ENCODE measurements around the gene ZNHIT2. TPM values are rescaled to one million over a fixed set of nuclear protein-coding genes. Genes with fewer than 3 reads are reported as not detected.

The ZNHIT2 gene
- polyA plus RNA-seq, 1 donor (not counting 4 experiments of a cell fraction or from before 2014, with no cell fraction given) = 2.6 TPM

DNA sequence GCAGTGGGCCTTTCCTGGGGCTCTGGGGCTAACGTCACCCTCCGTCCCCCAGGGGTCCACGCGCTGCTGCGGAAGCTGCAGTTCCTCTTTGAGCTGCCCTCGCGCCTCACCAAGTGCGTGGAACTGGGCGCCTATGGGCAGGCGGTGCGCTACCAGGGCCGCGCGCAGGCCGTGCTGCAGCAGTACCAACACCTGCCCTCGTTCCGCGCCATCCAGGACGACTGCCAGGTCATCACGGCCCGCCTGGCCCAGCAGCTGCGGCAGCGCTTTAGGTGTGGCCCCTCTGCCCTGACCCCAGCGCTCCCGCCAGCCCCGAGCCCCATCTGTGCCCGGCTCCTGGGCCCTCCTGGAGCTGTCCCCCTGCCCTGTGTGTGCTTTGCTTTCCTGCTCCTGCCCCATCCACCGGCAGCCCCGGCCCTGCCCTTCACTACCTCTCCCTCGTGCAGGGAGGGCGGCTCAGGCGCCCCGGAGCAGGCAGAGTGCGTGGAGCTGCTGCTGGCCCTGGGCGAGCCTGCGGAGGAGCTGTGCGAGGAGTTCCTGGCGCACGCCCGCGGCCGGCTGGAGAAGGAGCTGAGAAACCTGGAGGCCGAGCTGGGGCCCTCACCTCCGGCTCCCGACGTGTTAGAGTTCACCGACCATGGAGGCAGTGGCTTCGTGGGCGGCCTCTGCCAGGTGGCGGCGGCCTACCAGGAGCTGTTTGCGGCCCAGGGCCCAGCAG is 9.6 kb downstream of the ZNHIT2 start:
- peaks cover 15% of the 10 kb centered on the region for H3K4me1 ChIP-seq (ENCODE audit: control insufficient read depth, extremely low read depth, insufficient read depth, low read length)
- H2AFZ ChIP-seq (ENCODE audit: control insufficient read depth, low read length) = no peak overlapping the region
- no peaks in the 10 kb centered on the region for H4K20me1 ChIP-seq (ENCODE audit: control insufficient read depth, extremely low read depth, insufficient read depth, low read length)
- TF ChIP-seq EZH2 (IDR thresholded peaks at IDR 0.05; ENCODE audit: low read length) = no peak
- TF ChIP-seq, protein P1, sequence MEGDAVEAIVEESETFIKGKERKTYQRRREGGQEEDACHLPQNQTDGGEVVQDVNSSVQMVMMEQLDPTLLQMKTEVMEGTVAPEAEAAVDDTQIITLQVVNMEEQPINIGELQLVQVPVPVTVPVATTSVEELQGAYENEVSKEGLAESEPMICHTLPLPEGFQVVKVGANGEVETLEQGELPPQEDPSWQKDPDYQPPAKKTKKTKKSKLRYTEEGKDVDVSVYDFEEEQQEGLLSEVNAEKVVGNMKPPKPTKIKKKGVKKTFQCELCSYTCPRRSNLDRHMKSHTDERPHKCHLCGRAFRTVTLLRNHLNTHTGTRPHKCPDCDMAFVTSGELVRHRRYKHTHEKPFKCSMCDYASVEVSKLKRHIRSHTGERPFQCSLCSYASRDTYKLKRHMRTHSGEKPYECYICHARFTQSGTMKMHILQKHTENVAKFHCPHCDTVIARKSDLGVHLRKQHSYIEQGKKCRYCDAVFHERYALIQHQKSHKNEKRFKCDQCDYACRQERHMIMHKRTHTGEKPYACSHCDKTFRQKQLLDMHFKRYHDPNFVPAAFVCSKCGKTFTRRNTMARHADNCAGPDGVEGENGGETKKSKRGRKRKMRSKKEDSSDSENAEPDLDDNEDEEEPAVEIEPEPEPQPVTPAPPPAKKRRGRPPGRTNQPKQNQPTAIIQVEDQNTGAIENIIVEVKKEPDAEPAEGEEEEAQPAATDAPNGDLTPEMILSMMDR (optimal IDR thresholded peaks at IDR 0.05 in 1 of 3, IDR thresholded peaks at IDR 0.05 in 1 of 3, conservative IDR thresholded peaks at IDR 0.05 in 1 of 3; ENCODE audit: extremely low read depth in 1 of 3, insufficient read depth in 2 of 3, low read length in 3 of 3) = no peak
- no peak overlapping the region for H3K4me3 ChIP-seq (ENCODE audit: control insufficient read depth in 2 of 3, extremely low read depth in 1 of 3, insufficient read depth in 2 of 3, low read depth in 1 of 3, low read length in 3 of 3)
- no peaks in the 10 kb centered on the region for H3K27me3 ChIP-seq (ENCODE audit: control insufficient read depth, extremely low read depth, insufficient read depth, low read length)
- no peaks in the 10 kb centered on the region for H3K9me3 ChIP-seq (ENCODE audit: control insufficient read depth, low read depth, low read length)
- H3K79me2 ChIP-seq (ENCODE audit: control insufficient read depth, insufficient read depth, low read length) = peaks cover 2% of the 10 kb centered on the region
- no peak for FAIRE-seq
- dilution Hi-C loops (cut with MboI; ENCODE audit: extremely low pct_ligation_motif_present, low sequenced_read_pairs) = no loop called here
- no peak for DNase-seq (ENCODE audit: low read depth, low spot score)
- H3K4me2 ChIP-seq (ENCODE audit: control insufficient read depth, extremely low read depth, insufficient read depth, low read depth, low read length) = no peak overlapping the region
- H3K27ac ChIP-seq (ENCODE audit: control insufficient read depth, insufficient read depth, low read length) = no peak overlapping the region
- H3K36me3 ChIP-seq (ENCODE audit: control insufficient read depth in 2 of 2, extremely low read depth in 1 of 2, insufficient read depth in 2 of 2, low read length in 2 of 2) = peaks cover 9 to 14% of the 10 kb centered on the region in 2 experiments
- H3K9me1 ChIP-seq (ENCODE audit: control insufficient read depth, extremely low read depth, insufficient read depth, low read length) = no peaks in the 10 kb centered on the region
- H3K9ac ChIP-seq (ENCODE audit: control insufficient read depth, extremely low read depth, insufficient read depth, low read length) = no peak overlapping the region

DNA sequence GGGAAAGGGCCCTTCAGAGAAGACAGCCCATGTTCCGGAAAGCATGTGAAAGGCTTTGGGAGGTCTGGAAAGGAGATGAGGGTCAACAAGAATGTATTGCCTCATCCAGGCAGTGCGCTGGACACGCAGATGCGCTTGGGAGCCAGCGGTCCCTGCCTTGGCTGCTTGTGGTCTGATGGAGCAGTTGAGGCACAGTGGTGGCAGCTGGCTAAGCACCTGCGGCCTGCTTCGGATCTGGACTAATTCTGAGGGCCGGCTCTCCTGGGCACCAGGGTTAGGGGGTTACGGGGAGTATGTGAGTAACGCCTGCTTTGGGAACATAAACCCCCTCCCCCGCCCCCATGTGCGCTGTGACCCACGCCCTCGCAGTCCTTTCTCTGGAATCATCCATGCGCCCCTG is 10.4 kb downstream of the ZNHIT2 start:
- Histone ChIP-seq H3K9ac (ENCODE audit: control insufficient read depth, extremely low read depth, insufficient read depth, low read length) (no peak overlapping the region), H3K4me2 (ENCODE audit: control insufficient read depth, extremely low read depth, insufficient read depth, low read depth, low read length) (no peak overlapping the region), H3K79me2 (ENCODE audit: control insufficient read depth, insufficient read depth, low read length) (peaks cover 2% of the 10 kb centered on the region), H3K9me3 (ENCODE audit: control insufficient read depth, low read depth, low read length) (no peaks in the 10 kb centered on the region), H4K20me1 (ENCODE audit: control insufficient read depth, extremely low read depth, insufficient read depth, low read length) (no peaks in the 10 kb centered on the region), H3K27ac (ENCODE audit: control insufficient read depth, insufficient read depth, low read length) (no peak overlapping the region), H2AFZ (ENCODE audit: control insufficient read depth, low read length) (no peak overlapping the region), H3K9me1 (ENCODE audit: control insufficient read depth, extremely low read depth, insufficient read depth, low read length) (no peaks in the 10 kb centered on the region), H3K4me1 (ENCODE audit: control insufficient read depth, extremely low read depth, insufficient read depth, low read length) (peaks cover 8% of the 10 kb centered on the region), H3K27me3 (ENCODE audit: control insufficient read depth, extremely low read depth, insufficient read depth, low read length) (no peaks in the 10 kb centered on the region), H3K4me3 (ENCODE audit: control insufficient read depth in 2 of 3, extremely low read depth in 1 of 3, insufficient read depth in 2 of 3, low read depth in 1 of 3, low read length in 3 of 3) (no peak overlapping the region), H3K36me3 (ENCODE audit: control insufficient read depth in 2 of 2, extremely low read depth in 1 of 2, insufficient read depth in 2 of 2, low read length in 2 of 2) (peaks cover 10 to 14% of the 10 kb centered on the region in 2 experiments)
- dilution Hi-C loops (cut with MboI; ENCODE audit: extremely low pct_ligation_motif_present, low sequenced_read_pairs) = no loop called here
- no peak for FAIRE-seq
- no peak for TF ChIP-seq EZH2 (IDR thresholded peaks at IDR 0.05; ENCODE audit: low read length)
- TF ChIP-seq, protein P1 (optimal IDR thresholded peaks at IDR 0.05 in 1 of 3, IDR thresholded peaks at IDR 0.05 in 1 of 3, conservative IDR thresholded peaks at IDR 0.05 in 1 of 3; ENCODE audit: extremely low read depth in 1 of 3, insufficient read depth in 2 of 3, low read length in 3 of 3) = no peak
- no peak for DNase-seq (ENCODE audit: low read depth, low spot score)
